ENCODE measurements around the gene FSTL1.
"Not testable (repeated sequence)": the region's sequence is repeated elsewhere in the genome, so short reads cannot be mapped to it uniquely, and the experiment has no call there.

FSTL1 gene

DNA sequence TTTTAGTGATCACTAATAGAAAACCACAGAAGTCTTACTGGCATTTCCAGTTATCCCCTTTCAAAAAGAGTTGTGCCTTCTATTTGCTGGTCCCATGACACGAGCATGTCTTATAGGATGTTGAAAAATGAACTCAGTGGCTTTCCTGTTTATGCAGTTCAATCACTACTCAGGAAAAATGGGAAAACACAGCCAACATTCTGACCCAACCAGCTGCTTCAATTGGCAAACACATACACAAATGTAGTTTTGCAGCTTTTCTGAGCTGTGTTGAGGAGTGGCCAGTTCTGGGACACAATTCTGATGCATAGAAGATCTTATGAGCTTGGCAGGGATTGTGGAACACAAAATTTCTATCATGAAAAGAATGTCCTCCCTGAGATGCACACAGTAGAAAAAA is 40.3 kb downstream of the FSTL1 start:
- no peak for DNase-seq

GRCh38 chr3:120410116-120410515 is 40.7 kb downstream of the FSTL1 start:
- DNase-seq: no peak

- DNase-seq: no peak
These were observed 43.1 kb downstream of the FSTL1 start for GRCh38 chr3:120407508-120408287.

GRCh38 chr3:120404876-120405275 is 45.9 kb downstream of the FSTL1 start:
- no peak for DNase-seq

GRCh38 chr3:120402257-120402656 is 48.5 kb downstream of the FSTL1 start:
- DNase-seq: no peak

DNA sequence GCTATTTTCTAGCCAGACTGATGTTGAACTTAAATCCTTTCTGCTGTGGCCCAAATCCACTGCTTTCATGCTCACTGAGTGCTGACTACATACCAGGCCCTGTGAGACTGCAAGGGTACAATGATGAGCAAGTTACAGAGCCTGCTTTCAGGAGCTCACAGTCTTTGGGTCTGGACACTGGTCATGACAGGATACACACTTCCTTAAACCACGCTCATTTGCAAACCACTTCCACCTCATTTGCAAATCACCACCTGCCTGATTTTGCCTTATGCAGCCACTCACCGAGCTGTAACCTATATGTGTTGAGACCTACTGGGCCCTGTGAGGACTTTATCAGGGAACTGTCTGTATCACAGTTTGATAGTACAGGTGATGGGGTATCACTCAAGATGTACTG is 51.4 kb downstream of the FSTL1 start:
- no peak for DNase-seq

GRCh38 chr3:120396469-120396868 is 54.3 kb downstream of the FSTL1 start:
- DNase-seq: no peak

DNA sequence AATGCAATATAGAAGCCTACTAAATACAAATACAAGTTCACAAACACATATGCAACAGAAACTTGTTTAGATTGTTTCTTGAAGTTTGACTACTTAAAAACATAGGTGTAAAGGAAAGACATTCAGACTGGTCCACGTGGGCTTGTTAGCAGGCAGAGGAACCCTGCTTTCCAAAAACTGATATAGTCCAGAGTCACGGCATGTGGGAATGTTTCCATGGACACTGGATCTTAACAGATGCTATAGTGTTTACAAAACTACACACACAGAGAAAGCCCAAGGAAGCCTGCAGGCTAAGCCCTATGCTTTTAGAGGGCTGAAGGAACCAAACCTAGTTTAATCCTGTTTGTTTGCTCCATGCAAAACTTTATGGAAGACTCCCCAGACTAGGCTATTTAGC is 56.4 kb downstream of the FSTL1 start:
- no peak for DNase-seq

DNA sequence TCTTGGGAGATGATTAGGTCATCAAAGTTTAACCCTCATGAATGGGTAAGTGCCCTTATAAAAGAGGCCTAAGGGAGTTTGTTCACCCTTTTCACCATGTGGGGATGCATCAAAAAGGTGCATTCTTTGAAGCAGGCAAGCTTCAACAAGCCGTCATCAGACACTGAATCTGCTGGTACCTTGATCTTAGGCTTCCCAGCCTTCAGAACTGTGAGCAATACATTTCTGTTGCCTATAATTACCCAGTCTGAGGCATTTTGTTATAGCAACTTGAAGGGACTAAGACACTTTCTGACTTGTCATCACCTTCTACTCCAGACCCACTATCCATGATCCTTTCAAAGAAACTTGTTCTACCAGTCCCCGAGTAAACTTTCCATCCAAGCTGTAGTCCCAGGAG is 57.0 kb downstream of the FSTL1 start:
- no peak for DNase-seq

- no peak for DNase-seq
These were observed 57.5 kb downstream of the FSTL1 start for GRCh38 chr3:120393243-120393642.

- DNase-seq: no peak
These were observed 67.8 kb downstream of the FSTL1 start for GRCh38 chr3:120382941-120383447.

DNA sequence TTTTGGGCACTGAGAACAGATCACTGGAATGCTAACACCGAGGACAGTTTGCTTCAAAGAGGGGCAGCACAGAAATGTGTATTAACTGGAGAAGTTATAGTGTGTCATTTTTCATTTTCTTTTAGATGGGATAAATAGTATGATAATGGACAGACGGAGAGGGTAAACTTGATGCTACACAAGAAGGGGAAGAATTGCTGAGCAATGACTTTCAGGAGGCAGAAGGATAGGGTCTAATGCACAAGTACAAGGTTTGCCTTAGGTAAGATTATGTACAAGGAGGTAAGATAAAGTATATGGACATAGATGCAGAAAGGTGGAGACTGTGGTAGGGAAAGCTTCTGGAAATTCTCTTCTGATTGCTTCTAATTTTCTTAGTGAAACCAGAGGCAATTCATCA is 69.3 kb downstream of the FSTL1 start:
- DNase-seq: no peak

DNA sequence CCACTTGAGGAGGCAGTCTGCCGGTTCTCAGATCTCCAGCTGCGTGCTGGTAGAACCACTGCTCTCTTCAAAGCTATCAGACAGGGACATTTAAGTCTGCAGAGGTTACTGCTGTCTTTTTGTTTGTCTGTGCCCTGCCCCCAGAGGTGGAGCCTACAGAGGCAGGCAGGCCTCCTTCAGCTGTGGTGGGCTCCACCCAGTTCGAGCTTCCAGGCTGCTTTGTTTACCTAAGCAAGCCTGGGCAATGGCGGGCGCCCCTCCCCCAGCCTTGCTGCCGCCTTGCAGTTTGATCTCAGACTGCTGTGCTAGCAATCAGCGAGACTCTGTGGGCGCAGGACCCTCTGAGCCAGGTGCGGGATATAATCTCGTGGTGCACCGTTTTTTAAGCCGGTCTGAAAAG is 72.8 kb downstream of the FSTL1 start:
- DNase-seq: not testable (repeated sequence)

DNA sequence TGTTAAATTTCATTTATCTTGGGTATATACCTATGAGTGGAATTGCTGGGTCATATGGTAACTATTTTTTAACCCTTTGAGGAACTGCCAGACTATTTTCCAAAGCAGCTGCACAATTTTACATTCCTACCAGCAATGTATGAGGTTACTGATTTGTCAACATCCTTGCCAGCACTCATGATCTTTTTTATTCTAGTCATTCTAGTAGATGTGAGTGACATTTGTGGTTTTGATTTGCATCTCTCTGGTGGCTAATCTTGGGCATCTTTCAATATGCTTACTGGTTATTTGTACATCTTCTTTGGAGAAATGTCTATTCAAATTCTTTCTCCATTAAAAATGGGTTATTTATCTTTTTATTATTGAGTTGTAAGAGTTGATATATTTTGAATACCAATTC is 80.3 kb downstream of the FSTL1 start:
- DNase-seq: peak; percentile 42

- DNase-seq: no peak
These were observed 81.7 kb downstream of the FSTL1 start for GRCh38 chr3:120369037-120369467.

- DNase-seq: no peak
These were observed 82.6 kb downstream of the FSTL1 start for GRCh38 chr3:120368172-120368571.

- no peak for DNase-seq
These were observed 86.0 kb downstream of the FSTL1 start for GRCh38 chr3:120364821-120365220.

DNA sequence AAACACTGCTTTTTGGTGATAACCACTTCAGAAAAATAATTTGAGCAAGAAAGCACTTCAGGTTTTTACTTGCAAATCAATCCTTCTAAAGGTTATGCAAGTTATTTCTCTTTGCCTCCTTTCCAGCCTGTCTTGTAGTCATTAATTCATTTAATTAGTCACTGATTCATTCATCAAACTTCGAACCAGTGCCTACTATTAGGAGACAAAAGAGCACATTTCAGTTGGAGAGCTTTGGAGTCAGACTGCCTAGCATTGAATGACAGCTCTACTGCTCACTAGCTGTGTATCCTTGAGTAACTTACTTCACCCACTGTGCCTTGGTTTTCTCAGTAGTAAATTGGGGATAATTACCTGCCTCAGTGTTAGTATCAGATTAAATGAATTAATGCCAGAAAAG is 86.7 kb downstream of the FSTL1 start:
- no peak for DNase-seq

DNA sequence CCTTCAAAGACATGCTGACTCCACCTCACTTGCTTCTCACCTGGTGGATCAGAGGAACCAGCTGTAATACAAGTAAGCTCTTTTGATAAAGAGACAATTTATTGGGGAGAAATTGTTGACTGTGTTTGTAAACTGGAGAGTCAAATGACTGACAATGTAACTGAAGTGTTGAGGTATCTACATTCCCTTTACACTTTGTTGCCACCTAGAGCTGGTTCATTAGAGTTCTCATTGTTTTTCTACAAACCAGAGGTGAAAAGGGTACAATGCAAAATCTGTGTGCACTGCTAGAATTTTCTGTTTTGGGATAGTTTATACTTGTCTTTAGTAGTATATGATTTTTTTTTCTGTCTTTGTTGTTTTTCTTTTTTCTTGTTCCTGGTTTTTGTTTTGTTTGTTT is 93.0 kb downstream of the FSTL1 start:
- no peak for DNase-seq

DNA sequence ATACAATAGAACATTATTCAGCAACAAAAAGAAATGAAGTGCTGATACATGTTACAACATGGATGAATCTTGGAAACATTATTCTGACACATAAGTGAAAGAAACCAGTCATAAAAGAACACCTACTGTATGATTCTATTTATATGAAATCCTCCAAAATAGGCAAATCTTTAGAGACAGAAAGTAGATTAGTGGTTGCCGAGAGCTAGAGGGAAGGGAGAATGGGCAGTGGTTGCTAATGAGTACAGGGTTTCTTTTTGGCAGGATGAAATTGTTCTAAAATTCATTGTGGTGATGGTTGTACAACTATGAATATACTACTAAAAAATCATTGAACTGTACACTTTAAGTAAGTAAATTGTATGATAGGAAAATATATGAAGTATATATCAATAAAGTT is 95.3 kb downstream of the FSTL1 start:
- DNase-seq: no peak

DNA sequence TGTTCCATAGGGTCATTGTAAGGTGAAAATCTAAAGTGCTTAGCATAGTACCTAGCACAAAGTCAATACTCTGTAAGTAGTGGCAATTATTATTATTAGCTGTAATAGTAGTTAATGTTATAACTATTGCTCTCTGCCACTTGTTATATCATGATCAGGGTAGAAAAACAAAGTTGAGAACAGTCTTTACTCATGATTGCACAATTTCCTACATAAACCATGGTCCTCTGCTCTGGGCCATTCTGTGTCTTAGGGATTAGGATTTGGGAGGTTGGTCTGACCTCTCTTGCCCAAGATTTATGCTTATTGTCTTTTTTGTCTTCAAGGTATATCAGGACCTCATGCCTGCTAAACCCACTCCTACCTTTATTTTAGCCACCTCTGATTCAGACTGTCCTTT is 97.3 kb downstream of the FSTL1 start:
- DNase-seq: no peak

GRCh38 chr3:120352017-120352416 is 98.8 kb downstream of the FSTL1 start:
- no peak for DNase-seq

DNA sequence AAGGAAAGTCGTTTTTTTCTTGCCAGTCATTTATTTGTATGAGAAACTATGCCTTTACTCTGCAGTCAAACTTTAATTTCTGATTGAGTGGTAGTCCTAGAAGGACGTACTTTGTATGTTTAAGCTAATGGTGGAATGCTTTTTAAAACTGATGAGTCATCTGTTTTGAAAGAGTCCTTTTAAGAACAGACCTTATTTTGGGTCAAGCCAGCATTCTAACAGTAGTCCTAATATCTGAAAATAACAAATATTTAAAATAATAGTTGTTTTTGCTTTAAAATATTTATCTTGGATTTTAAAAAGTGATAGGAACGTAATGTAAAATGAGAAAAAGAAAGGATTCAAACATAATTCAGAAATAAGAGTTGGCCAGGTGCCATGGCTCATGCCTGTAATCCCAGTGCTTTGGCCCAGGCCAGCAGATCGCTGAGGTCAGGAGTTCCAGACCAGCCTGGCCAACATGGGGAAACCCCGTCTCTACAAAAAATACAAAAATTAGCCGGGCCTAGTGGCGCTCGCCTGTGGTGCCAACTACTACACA is 100.3 kb downstream of the FSTL1 start:
- no peak for DNase-seq

- DNase-seq: no peak
These were observed 101.0 kb downstream of the FSTL1 start for GRCh38 chr3:120349855-120350125.

All from activated CD4-positive, alpha-beta T cell treated with anti-CD3 and anti-CD28 coated beads, Interleukin-10, Interleukin-2, amounts not matched to agents 100 ng/mL and 50 ng/mL, durations not matched to agents 16 hours and 8 hours (primary cell).